IMR-90 (cell line): ENCODE measurements around the gene CNPPD1. TPM values are rescaled to one million over a fixed set of nuclear protein-coding genes. Genes with fewer than 3 reads are reported as not detected.
A peak's percentile ranks its signal among the peaks of the same experiment; 100 is the strongest.

Experiments used
- ATAC-seq: fragments of 200-7000 bp; cut with Tn5 transposase; 2 replicates; pipeline ENCODE4 v1.9.1; 2020; ENCODE audit warnings: low read depth, mild to moderate bottlenecking, moderate library complexity
- BruUV-seq: library from RNA; stranded (reverse); fragments of 400-500 nt; replicated peaks from 2 replicates; lab custom pipeline; 2021; lab: Mats Ljungman, UMichigan
- CTCF ChIA-PET: fragments of 300-600 bp; formaldehyde crosslinking; extraction: SDS; loops from one replicate; lab custom pipeline; 2021; ENCODE audit warnings: antibody characterized with exemption; lab: Yijun Ruan, JAX
- POLR2A ChIA-PET: fragments of 300-600 bp; sonication (Branson Sonifier 250); formaldehyde crosslinking; loops from one replicate; lab custom pipeline; 2022; ENCODE audit warnings: antibody characterized with exemption; ENCODE audit not compliant: unreplicated experiment; lab: Charles Lee
- DNase-seq: peaks from one replicate; pipeline ENCODE4 v3.0.0; 2013
- H2AFZ ChIP-seq: replicated peaks from 2 replicates; pipeline ENCODE3; 2013; ENCODE audit warnings: low read length, mild to moderate bottlenecking; ENCODE audit not compliant: poor library complexity
- H2AK5ac ChIP-seq: 2 replicates; pipeline ENCODE4 v1.6.1; 2013; ENCODE audit warnings: low read depth, low read length, inconsistent platforms
- H2AK9ac ChIP-seq: replicated peaks from 2 replicates; pipeline ENCODE3; 2013; ENCODE audit warnings: mild to moderate bottlenecking, low read depth, low read length, moderate library complexity; ENCODE audit not compliant: poor library complexity
- H2BK120ac ChIP-seq: 2 replicates; pipeline ENCODE4 v1.6.1; 2013; ENCODE audit warnings: low read depth, low read length, inconsistent platforms
- H2BK15ac ChIP-seq: 3 replicates; pipeline ENCODE4 v1.6.1; 2013; ENCODE audit warnings: low read depth, low read length, inconsistent platforms
- H2BK20ac ChIP-seq: 2 replicates; pipeline ENCODE4 v1.6.1; 2013; ENCODE audit warnings: low read depth, mild to moderate bottlenecking, inconsistent platforms, low read length, moderate library complexity
- H2BK5ac ChIP-seq: 2 replicates; pipeline ENCODE4 v1.6.1; 2013; ENCODE audit warnings: mild to moderate bottlenecking, low read depth, low read length, inconsistent platforms; ENCODE audit not compliant: poor library complexity, severe bottlenecking
- H3K14ac ChIP-seq: replicated peaks from 2 replicates; pipeline ENCODE4 v1.6.1; 2013; ENCODE audit warnings: low read depth, low read length, inconsistent platforms
- H3K18ac ChIP-seq: 2 replicates; pipeline ENCODE4 v1.6.1; 2013; ENCODE audit warnings: low read depth, low read length, control low read depth
- H3K23ac ChIP-seq: 2 replicates; pipeline ENCODE4 v1.6.1; 2013; ENCODE audit warnings: low read depth, low read length, inconsistent platforms
- H3K27ac ChIP-seq: 2 replicates; pipeline ENCODE4 v1.5.1; 2013; ENCODE audit warnings: mild to moderate bottlenecking, control low read depth, low read length; ENCODE audit not compliant: insufficient read depth
- H3K27me3 ChIP-seq: 2 replicates; pipeline ENCODE4 v1.6.1; 2013; ENCODE audit warnings: low read length; ENCODE audit not compliant: control insufficient read depth, insufficient read depth
- H3K36me3 ChIP-seq: 2 replicates; pipeline ENCODE4 v1.6.1; 2013; ENCODE audit warnings: low read length, mixed read lengths; ENCODE audit not compliant: control insufficient read depth, insufficient read depth
- H3K4ac ChIP-seq: 2 replicates; pipeline ENCODE4 v1.6.1; 2013; ENCODE audit warnings: low read depth, low read length, inconsistent platforms
- H3K4me1 ChIP-seq: 2 replicates; pipeline ENCODE4 v1.6.1; 2013; ENCODE audit warnings: low read length, mixed read lengths; ENCODE audit not compliant: control insufficient read depth, insufficient read depth
- H3K4me2 ChIP-seq: 2 replicates; pipeline ENCODE4 v1.6.1; 2013; ENCODE audit warnings: low read depth, mild to moderate bottlenecking, control low read depth, low read length, moderate library complexity
- H3K4me3 ChIP-seq: 2 replicates; pipeline ENCODE4 v1.5.1; 2013; ENCODE audit warnings: low read depth, mild to moderate bottlenecking, control low read depth, low read length, moderate library complexity; ENCODE audit not compliant: insufficient read depth
- H3K56ac ChIP-seq: 2 replicates; pipeline ENCODE4 v1.6.1; 2013; ENCODE audit warnings: low read length, inconsistent platforms; ENCODE audit not compliant: insufficient read depth; ENCODE audit errors: extremely low read depth
- H3K79me1 ChIP-seq, 2 experiments: 2 replicates each; pipeline ENCODE4 v1.6.1; 2013; ENCODE audit warnings: low read length in 2 of 2, inconsistent platforms in 1 of 2, low read depth in 1 of 2
- H3K9ac ChIP-seq: 2 replicates; pipeline ENCODE4 v1.6.1; 2013; ENCODE audit warnings: low read depth, low read length, control low read depth
- H3K9me1 ChIP-seq: 2 replicates; pipeline ENCODE4 v1.6.1; 2013; ENCODE audit warnings: low read length, inconsistent platforms; ENCODE audit not compliant: insufficient read depth
- H3K9me3 ChIP-seq: 2 replicates; pipeline ENCODE4 v1.6.1; 2013; ENCODE audit warnings: low read length; ENCODE audit not compliant: control insufficient read depth, insufficient read depth
- H4K20me1 ChIP-seq: 2 replicates; pipeline ENCODE4 v1.6.1; 2013; ENCODE audit warnings: low read length, inconsistent platforms; ENCODE audit not compliant: insufficient read depth
- H4K5ac ChIP-seq: 2 replicates; pipeline ENCODE4 v1.6.1; 2013; ENCODE audit warnings: mild to moderate bottlenecking, low read depth, low read length, control low read depth
- H4K8ac ChIP-seq, 2 experiments: 2 replicates each; pipeline ENCODE4 v1.6.1; 2013; ENCODE audit warnings: low read depth in 2 of 2, low read length in 2 of 2, control low read depth in 1 of 2, inconsistent platforms in 1 of 2
- H4K91ac ChIP-seq: 2 replicates; pipeline ENCODE4 v1.6.1; 2013; ENCODE audit warnings: low read depth, low read length, inconsistent platforms; ENCODE audit not compliant: insufficient read depth
- CTCF ChIP-seq: conservative IDR thresholded peaks from 2 replicates; pipeline ENCODE4 v1.5.1; 2012; ENCODE audit warnings: mild to moderate bottlenecking, low read depth, low read length, improper control_type of control experiment
- MXI1 ChIP-seq: IDR thresholded peaks from 2 replicates; pipeline ENCODE4 v1.6.1; 2012; ENCODE audit warnings: low read depth, mild to moderate bottlenecking, low read length, moderate library complexity, borderline replicate concordance
- WGBS, 2 experiments: methylation state at CpG; one replicate each; pipeline versions ENCODE4 v1.1.5 to v1.1.7; 2013; ENCODE audit warnings: missing lambda C conversion rate in 2 of 2; ENCODE audit not compliant: insufficient read length in 1 of 2; ENCODE audit errors: extremely low coverage in 2 of 2; 5-methylcytosine and 5-hydroxymethylcytosine counted together
- dilution Hi-C: fragments of 300-500 bp; cut with HindIII; formaldehyde crosslinking; loops from one replicate; pipeline ENCODE4 v1.14.3; 2018; ENCODE audit warnings: low sequenced_read_pairs; ENCODE audit not compliant: unreplicated experiment
- in situ Hi-C: fragments of 300-500 bp; cut with MboI; formaldehyde crosslinking; loops from 3 replicates; pipeline ENCODE4 v1.14.3; 2019; ENCODE audit warnings: low sequenced_read_pairs, inconsistent platforms, mixed read lengths
- intact Hi-C: fragments of 100-400 bp; cut with micrococcal nuclease; formaldehyde crosslinking; loops from 2 replicates; pipeline ENCODE4 v1.10.0; 2022
- polyA plus RNA-seq, 3 experiments: library from polyadenylated mRNA; depleted of rRNA; stranded (reverse); fragments of >200 nt; gene quantifications; 2 replicates each; pipeline ENCODE4 v1.2.3, GENCODE V29; 2012; ENCODE audit warnings: low replicate concordance in 1 of 3
- total RNA-seq: library from RNA; depleted of rRNA; stranded (reverse); fragments of >200 nt; gene quantifications from 2 replicates; pipeline ENCODE4 v1.2.3, GENCODE V29; 2012

CNPPD1 gene
- total and polyA plus RNA-seq, 2 of the 4 experiments (the other 2 are of a cell fraction), result 11.1 to 29.2 TPM

- H3K4me3 ChIP-seq, result peak overlapping the region; percentile 84
These were observed 30.6 kb upstream of the CNPPD1 start for GRCh38 chr2:219207134-219207883.

More at GRCh38 chr2:219207134-219207883, 30.6 kb upstream of the CNPPD1 start:
- H2BK15ac ChIP-seq, result peak overlapping the region; percentile 19; the same call in 1 of the 3 replicates
- H3K56ac ChIP-seq, result peak overlapping the region; percentile 56
- peak overlapping the region; percentile 84; the same call in 1 of the 2 replicates for H2AK5ac ChIP-seq
- peak overlapping the region; percentile 92 for H3K14ac ChIP-seq
- peak overlapping the region; percentile 41; the same call in 1 of the 2 replicates for H2BK20ac ChIP-seq
- H4K91ac ChIP-seq, result peak overlapping the region; percentile 90
- H4K5ac ChIP-seq, result peak overlapping the region; percentile 78
- no TSS peak for BruUV-seq
- peak overlapping the region; percentile 90 for H2AK9ac ChIP-seq
- ATAC-seq (peak; percentile 7; the same call in 1 of the 2 replicates), DNase-seq (no peak)
- in situ Hi-C loops (loop anchor here (5.0 kb wide), 1 partner anchor 35 kb away; the partner anchor contains the start of gene SLC23A3), intact Hi-C loops (loop anchor here (2.0 kb wide), 1 partner anchor 31 kb away; the partner anchor contains the start of gene CNPPD1), dilution Hi-C loops (no loop called here)
- peak overlapping the region; percentile 69 for H3K27ac ChIP-seq
- peaks cover 16% of the 10 kb centered on the region for H3K4me1 ChIP-seq
- H3K36me3 ChIP-seq, result peaks cover 29% of the 10 kb centered on the region
- H2BK5ac ChIP-seq, result peak overlapping the region; percentile 46
- WGBS, 2 experiments, result 6% methylated on average over 9 of the region's 22 CpGs; no CpG with 5 or more reads in 1 of the 2 experiments
- ChIA-PET CTCF (interaction anchor here (0.6 to 1.4 kb wide), 3 partner anchors 11 to 180 kb away, joined by 3 to 5 read pairs (median 3); partner anchors contain the start of gene DNPEP), POLR2A (interaction anchor here (0.6 to 1.1 kb wide), 5 partner anchors 10 to 1051 kb away, joined by 3 to 5 read pairs (median 3); partner anchors contain the start of gene CNPPD1)
- peaks cover 9% of the 10 kb centered on the region; the same call in 1 of the 2 replicates for H4K20me1 ChIP-seq
- H3K9me3 ChIP-seq, result no peaks in the 10 kb centered on the region
- H3K23ac ChIP-seq, result peak overlapping the region; percentile 94
- TF ChIP-seq MXI1 (peak; percentile 57; the same call in 1 of the 2 replicates), CTCF (no peak)
- peak overlapping the region; percentile 61; the same call in 1 of the 2 replicates for H3K18ac ChIP-seq
- H3K79me1 ChIP-seq, result peaks cover 5 to 19% of the 10 kb centered on the region in 2 experiments; a peak in 3 of 4 replicates
- H4K8ac ChIP-seq, result peak overlapping the region; percentile 51 to 52; a peak in 2 of 4 replicates
- peak overlapping the region; percentile 90 for H3K4ac ChIP-seq
- H3K27me3 ChIP-seq, result no peaks in the 10 kb centered on the region
- H2BK120ac ChIP-seq, result peak overlapping the region; percentile 7; the same call in 1 of the 2 replicates
- H3K9ac ChIP-seq, result peak overlapping the region; percentile 78
- peak overlapping the region; percentile 99 for H3K4me2 ChIP-seq
- H3K9me1 ChIP-seq, result peaks cover 8% of the 10 kb centered on the region; the same call in 1 of the 2 replicates
- peak overlapping the region; percentile 91 for H2AFZ ChIP-seq
